ENCODE results near the gene CC2D1B.

CC2D1B gene

GRCh38 chr1:52305417-52306226 is 60.4 kb downstream of the CC2D1B start:
- no peak for DNase-seq (ENCODE audit: low spot score)

All from AG20443 (cell line).